HepG2 (cell line): ENCODE results near the gene USP17L29. TPM values are rescaled to one million over a fixed set of nuclear protein-coding genes. Genes with fewer than 3 reads are reported as not detected.
"Not testable (repeated sequence)": the region's sequence is repeated elsewhere in the genome, so short reads cannot be mapped to it uniquely, and the experiment has no call there.

Experiments
- ATAC-seq: fragments of 200-7000 bp; cut with Tn5 transposase; 3 replicates; pipeline ENCODE4 v1.9.1; 2020; ENCODE audit warnings: mild to moderate bottlenecking, moderate library complexity
- BruUV-seq: library from RNA; stranded (reverse); fragments of 400-500 nt; replicated peaks from 2 replicates; lab custom pipeline; 2021; lab: Mats Ljungman, UMichigan
- CTCF ChIA-PET: fragments of 300-600 bp; formaldehyde crosslinking; extraction: SDS; loops from one replicate; lab custom pipeline; 2021; ENCODE audit warnings: low total read pairs, inconsistent platforms, low intra/inter-chr PET ratio; lab: Yijun Ruan, JAX
- POLR2A ChIA-PET: fragments of 350-600 bp; sonication (Branson Sonifier 250); formaldehyde crosslinking; loops from one replicate; lab custom pipeline; 2020; ENCODE audit warnings: antibody characterized with exemption, inconsistent platforms; lab: Yijun Ruan, JAX
- DNase-seq: peaks from one replicate; pipeline ENCODE4 v3.0.0-alpha.2; 2015; ENCODE audit warnings: low spot score
- FAIRE-seq: peaks from 3 replicates; lab custom pipeline; 2011; peaks lifted over from hg19 to GRCh38; lab: Jason Lieb, UNC
- H2AFZ ChIP-seq: one replicate; pipeline ENCODE4 v1.6.1; 2011; ENCODE audit warnings: low read length, inconsistent platforms
- H3K27ac ChIP-seq: fragments of 300-600 bp; 3 replicates; pipeline ENCODE4 v1.8.0; 2011; ENCODE audit warnings: mixed run types, mild to moderate bottlenecking, mixed read lengths, low read length, inconsistent platforms; ENCODE audit not compliant: insufficient read depth; ENCODE audit errors: extremely low read length
- H3K27me3 ChIP-seq, 2 experiments: fragments of 200-600 bp in 1 of 2; 2 replicates in 1 of 2; 3 replicates in 1 of 2; pipeline versions ENCODE4 v1.6.0 to v1.8.0; 2011; ENCODE audit warnings: low read length in 2 of 2, mild to moderate bottlenecking in 2 of 2, moderate library complexity in 2 of 2, inconsistent platforms in 1 of 2; ENCODE audit not compliant: insufficient read depth in 2 of 2, control insufficient read depth in 1 of 2
- H3K36me3 ChIP-seq, 2 experiments: fragments of 200-600 bp in 1 of 2; replicated peaks in 1 of 2; 2 replicates in 1 of 2; 3 replicates in 1 of 2; pipeline versions ENCODE4 v1.5.1 to v1.8.0; 2011; ENCODE audit warnings: low read length in 2 of 2, inconsistent platforms in 1 of 2; ENCODE audit not compliant: insufficient read depth in 2 of 2, control insufficient read depth in 1 of 2
- H3K4me1 ChIP-seq: 2 replicates; pipeline ENCODE4 v1.5.1; 2012; ENCODE audit warnings: low read length, inconsistent platforms; ENCODE audit not compliant: insufficient read depth
- H3K4me2 ChIP-seq: 2 replicates; pipeline ENCODE4 v1.6.0; 2011; ENCODE audit warnings: low read depth, low read length, inconsistent platforms
- H3K4me3 ChIP-seq, 3 experiments: fragments of 200-600 bp in 1 of 3; sonication (generic), shearing (Covaris generic) in 1 of 3; replicated peaks in 1 of 3; 2 replicates each; pipeline ENCODE4 v1.5.1; 2011 to 2016; ENCODE audit warnings: low read length in 3 of 3, inconsistent platforms in 2 of 3, low read depth in 2 of 3, mild to moderate bottlenecking in 2 of 3, control low read depth in 1 of 3, mixed read lengths in 1 of 3; ENCODE audit not compliant: insufficient read depth in 1 of 3
- H3K79me2 ChIP-seq: one replicate; pipeline ENCODE4 v1.6.1; 2011; ENCODE audit warnings: low read length, inconsistent platforms; ENCODE audit not compliant: insufficient read depth
- H3K9ac ChIP-seq: 2 replicates; pipeline ENCODE4 v1.6.0; 2011; ENCODE audit warnings: mild to moderate bottlenecking, low read depth, low read length, inconsistent platforms; ENCODE audit not compliant: insufficient read depth
- H3K9me3 ChIP-seq: 2 replicates; pipeline ENCODE4 v1.5.1; 2012; ENCODE audit warnings: mild to moderate bottlenecking, low read length
- H4K20me1 ChIP-seq: 2 replicates; pipeline ENCODE4 v1.6.0; 2011; ENCODE audit warnings: inconsistent platforms, mild to moderate bottlenecking, low read length, moderate library complexity; ENCODE audit not compliant: insufficient read depth
- WGBS: methylation state at CpG from one replicate; pipeline ENCODE4 v1.1.6; 2017; ENCODE audit warnings: low lambda C conversion rate; 5-methylcytosine and 5-hydroxymethylcytosine counted together
- in situ Hi-C: cut with HindIII; loops from 2 replicates; pipeline ENCODE4 v1.10.0; 2017; ENCODE audit warnings: low pct_unique_long_range_greater_than_20kb; ENCODE audit not compliant: extremely low pct_ligation_motif_present
- intact Hi-C: fragments of 100-400 bp; cut with micrococcal nuclease; formaldehyde crosslinking; loops from one replicate; pipeline ENCODE4 v1.10.0; 2022; ENCODE audit not compliant: unreplicated experiment
- polyA plus RNA-seq, 8 experiments: library from polyadenylated mRNA; depleted of rRNA in 3 of 8; stranded (reverse) in 7 of 8; unstranded in 1 of 8; fragments of >200 nt; fragmentation: Illumina TruSeq in 4 of 8; extraction: Trizol in 4 of 8; gene quantifications; 2 replicates each; pipeline versions ENCODE4 v1.2.1 to v1.2.3, GENCODE V29; 2011 to 2016; ENCODE audit warnings: low read depth in 4 of 8, missing spikeins in 1 of 8, mixed read lengths in 1 of 8; ENCODE audit not compliant: insufficient read depth in 1 of 8
- total RNA-seq, 5 experiments: library from RNA; depleted of rRNA; stranded (reverse); fragments of >200 nt; fragmentation: Illumina TruSeq; extraction: Trizol; gene quantifications; 2 replicates each; pipeline ENCODE4 v1.2.3, GENCODE V29; 2016; ENCODE audit warnings: low read depth in 1 of 5

USP17L29 gene
- total and polyA plus RNA-seq, 2 of the 13 experiments (the other 11 are each of a cell fraction or from before 2014, with no cell fraction given): not detected

DNA sequence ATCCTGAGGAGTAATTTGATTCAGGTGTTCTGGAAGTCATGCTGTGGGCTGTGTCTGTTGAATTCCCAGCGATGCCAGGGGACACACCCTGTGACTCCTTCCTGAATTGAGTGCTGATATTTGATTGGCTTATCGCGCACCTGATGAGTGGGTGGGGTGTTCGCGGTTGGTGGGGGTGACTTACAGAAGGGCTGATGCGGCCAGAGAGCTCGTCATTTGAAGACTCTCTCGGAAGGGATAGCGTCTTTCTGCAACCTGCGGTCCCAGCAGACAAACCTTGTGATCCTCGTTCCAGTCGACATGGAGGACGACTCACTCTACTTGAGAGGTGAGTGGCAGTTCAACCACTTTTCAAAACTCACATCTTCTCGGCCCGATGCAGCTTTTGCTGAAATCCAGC is 23.8 kb upstream of the USP17L29 start, which contains the start of gene USP17L25:
Gene USP17L25, plus strand, starts transcription at position 301 of the 400 bp plus-strand sequence. Its CDS starts 0 bp downstream, at position 301.
- ATAC-seq, intact Hi-C loops, H3K9me3 ChIP-seq, BruUV-seq, in situ Hi-C loops, H2AFZ ChIP-seq, H3K4me2 ChIP-seq, DNase-seq, H4K20me1 ChIP-seq, POLR2A ChIA-PET, H3K4me1 ChIP-seq, H3K79me2 ChIP-seq, H3K36me3 ChIP-seq, H3K27ac ChIP-seq, H3K27me3 ChIP-seq, CTCF ChIA-PET, H3K9ac ChIP-seq, H3K4me3 ChIP-seq, FAIRE-seq: not testable (repeated sequence)
- no CpG with 5 or more reads among the region's 15 CpGs for WGBS

GRCh38 chr4:9334358-9334757 is 19.1 kb upstream of the USP17L29 start, which contains the start of gene USP17L26:
Gene USP17L26, plus strand, starts transcription at chr4:9334658. Its CDS starts 0 bp downstream, at chr4:9334658.
- H3K27me3 ChIP-seq, H3K36me3 ChIP-seq, DNase-seq, H3K9ac ChIP-seq, H3K79me2 ChIP-seq, H3K27ac ChIP-seq, BruUV-seq, intact Hi-C loops, in situ Hi-C loops, H3K9me3 ChIP-seq, H2AFZ ChIP-seq, H3K4me1 ChIP-seq, H3K4me2 ChIP-seq, ATAC-seq, H4K20me1 ChIP-seq, FAIRE-seq, POLR2A ChIA-PET, H3K4me3 ChIP-seq, CTCF ChIA-PET: not testable (repeated sequence)
- no CpG with 5 or more reads among the region's 15 CpGs for WGBS

DNA sequence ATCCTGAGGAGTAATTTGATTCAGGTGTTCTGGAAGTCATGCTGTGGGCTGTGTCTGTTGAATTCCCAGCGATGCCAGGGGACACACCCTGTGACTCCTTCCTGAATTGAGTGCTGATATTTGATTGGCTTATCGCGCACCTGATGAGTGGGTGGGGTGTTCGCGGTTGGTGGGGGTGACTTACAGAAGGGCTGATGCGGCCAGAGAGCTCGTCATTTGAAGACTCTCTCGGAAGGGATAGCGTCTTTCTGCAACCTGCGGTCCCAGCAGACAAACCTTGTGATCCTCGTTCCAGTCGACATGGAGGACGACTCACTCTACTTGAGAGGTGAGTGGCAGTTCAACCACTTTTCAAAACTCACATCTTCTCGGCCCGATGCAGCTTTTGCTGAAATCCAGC is 14.3 kb upstream of the USP17L29 start, which contains the start of gene USP17L5:
Gene USP17L5, plus strand, starts transcription at position 301 of the 400 bp plus-strand sequence. Its CDS starts 0 bp downstream, at position 301.
- H3K4me2 ChIP-seq, FAIRE-seq, intact Hi-C loops, H2AFZ ChIP-seq, CTCF ChIA-PET, H3K27ac ChIP-seq, ATAC-seq, H3K79me2 ChIP-seq, DNase-seq, in situ Hi-C loops, H3K4me1 ChIP-seq, H3K4me3 ChIP-seq, H3K36me3 ChIP-seq, H3K9ac ChIP-seq, BruUV-seq, POLR2A ChIA-PET, H4K20me1 ChIP-seq, H3K27me3 ChIP-seq, H3K9me3 ChIP-seq: not testable (repeated sequence)
- WGBS: no CpG with 5 or more reads among the region's 15 CpGs

- H4K20me1 ChIP-seq, H3K36me3 ChIP-seq, H3K9ac ChIP-seq, in situ Hi-C loops, H3K79me2 ChIP-seq, H3K27me3 ChIP-seq, H3K4me1 ChIP-seq, DNase-seq, H3K9me3 ChIP-seq, FAIRE-seq, POLR2A ChIA-PET, H2AFZ ChIP-seq, BruUV-seq, H3K4me3 ChIP-seq, intact Hi-C loops, H3K27ac ChIP-seq, ATAC-seq, CTCF ChIA-PET, H3K4me2 ChIP-seq: not testable (repeated sequence)
- no CpG with 5 or more reads among the region's 15 CpGs for WGBS
Measured at GRCh38 chr4:9343848-9344247, 9.6 kb upstream of the USP17L29 start, which contains the start of gene USP17L27. Gene USP17L27, plus strand, starts transcription at chr4:9344148. Its CDS starts 0 bp downstream, at chr4:9344148.
